Activated CD4-positive, alpha-beta T cell treated with anti-CD3 and anti-CD28 coated beads for 36 hours (primary cell): Measurements from ENCODE around the gene CHMP1A. TPM values are rescaled to one million over a fixed set of nuclear protein-coding genes. Genes with fewer than 3 reads are reported as not detected.

Source experiments
- ATAC-seq: fragments of 200-7000 bp; cut with Tn5 transposase; one replicate; pipeline ENCODE4 v1.10.0; 2021; ENCODE audit warnings: mild to moderate bottlenecking, moderate library complexity
- CTCF ChIA-PET: fragments of 350-600 bp; sonication (Branson Sonifier 250); formaldehyde crosslinking; loops from one replicate; lab custom pipeline; 2021; ENCODE audit warnings: antibody characterized with exemption; lab: Charles Lee
- POLR2A ChIA-PET: fragments of 350-600 bp; sonication (Branson Sonifier 250); formaldehyde crosslinking; loops from one replicate; lab custom pipeline; 2021; ENCODE audit warnings: antibody characterized with exemption, inconsistent platforms; lab: Charles Lee
- DNase-seq: peaks from one replicate; pipeline ENCODE4 v3.0.0-alpha.2; 2020
- H3K27ac Mint-ChIP-seq: one replicate; pipeline ENCODE4 v1.8.0; 2021; ENCODE audit warnings: mixed read lengths
- H3K27me3 Mint-ChIP-seq: one replicate; pipeline ENCODE4 v1.8.0; 2021; ENCODE audit warnings: mixed read lengths
- H3K36me3 Mint-ChIP-seq: one replicate; pipeline ENCODE4 v1.8.0; 2021; ENCODE audit warnings: low read depth, mixed read lengths
- H3K4me1 Mint-ChIP-seq: one replicate; pipeline ENCODE4 v1.8.0; 2021; ENCODE audit warnings: mixed read lengths
- H3K4me3 Mint-ChIP-seq: one replicate; pipeline ENCODE4 v1.8.0; 2021; ENCODE audit warnings: mild to moderate bottlenecking, moderate library complexity, mixed read lengths
- H3K9me3 Mint-ChIP-seq: one replicate; pipeline ENCODE4 v1.8.0; 2021; ENCODE audit warnings: low read depth, mixed read lengths
- intact Hi-C, 2 experiments: fragments of 100-400 bp; cut with DNase I in 1 of 2; cut with micrococcal nuclease in 1 of 2; formaldehyde crosslinking; loops; one replicate each; pipeline versions ENCODE4 v1.14.2 to v1.15.1; 2022 to 2024; cut with DNase I, micrococcal nuclease
- total RNA-seq, 2 experiments: library from RNA; stranded (reverse); gene quantifications; one replicate each; pipeline ENCODE4 v1.2.3, GENCODE V29; 2021

Gene CHMP1A
- total RNA-seq, 2 experiments from 2014 or later = 37.9 to 67.3 TPM

DNA sequence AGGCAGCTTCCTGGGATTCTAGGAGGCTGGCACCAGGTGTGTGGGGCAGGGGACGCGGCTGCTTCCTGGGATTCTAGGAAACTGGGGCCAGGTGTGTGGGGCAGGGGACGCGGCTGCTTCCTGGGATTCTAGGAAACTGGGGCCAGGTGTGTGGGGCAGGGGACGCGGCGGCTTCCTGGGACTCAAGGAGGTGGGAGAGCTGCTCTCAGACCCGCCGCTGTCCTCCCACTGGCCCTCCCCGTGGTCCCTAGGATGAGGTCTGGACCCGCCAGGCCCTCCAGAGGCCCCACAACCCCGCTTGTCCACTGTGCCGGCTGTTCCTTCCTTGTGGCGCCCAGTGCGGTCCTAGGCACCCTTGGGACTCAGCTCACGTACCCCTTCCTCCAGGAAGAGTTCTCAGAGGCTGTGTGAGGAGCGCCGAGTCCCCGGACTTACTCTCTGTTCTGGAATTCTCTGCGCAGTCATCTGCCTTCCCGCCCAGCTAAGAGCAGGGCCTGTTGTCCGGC, 43.5 kb downstream of the CHMP1A start:
- ATAC-seq (no peak), DNase-seq (no peak)
- ChIA-PET CTCF (no interaction called here), POLR2A (no interaction called here)
- no peak overlapping the region for H3K27ac Mint-ChIP-seq
- H3K36me3 Mint-ChIP-seq = no peaks in the 10 kb centered on the region
- H3K9me3 Mint-ChIP-seq = no peaks in the 10 kb centered on the region
- H3K4me3 Mint-ChIP-seq = no peak overlapping the region
- intact Hi-C loops = no loop called here
- no peaks in the 10 kb centered on the region for H3K27me3 Mint-ChIP-seq
- H3K4me1 Mint-ChIP-seq = peaks cover 13% of the 10 kb centered on the region

DNA sequence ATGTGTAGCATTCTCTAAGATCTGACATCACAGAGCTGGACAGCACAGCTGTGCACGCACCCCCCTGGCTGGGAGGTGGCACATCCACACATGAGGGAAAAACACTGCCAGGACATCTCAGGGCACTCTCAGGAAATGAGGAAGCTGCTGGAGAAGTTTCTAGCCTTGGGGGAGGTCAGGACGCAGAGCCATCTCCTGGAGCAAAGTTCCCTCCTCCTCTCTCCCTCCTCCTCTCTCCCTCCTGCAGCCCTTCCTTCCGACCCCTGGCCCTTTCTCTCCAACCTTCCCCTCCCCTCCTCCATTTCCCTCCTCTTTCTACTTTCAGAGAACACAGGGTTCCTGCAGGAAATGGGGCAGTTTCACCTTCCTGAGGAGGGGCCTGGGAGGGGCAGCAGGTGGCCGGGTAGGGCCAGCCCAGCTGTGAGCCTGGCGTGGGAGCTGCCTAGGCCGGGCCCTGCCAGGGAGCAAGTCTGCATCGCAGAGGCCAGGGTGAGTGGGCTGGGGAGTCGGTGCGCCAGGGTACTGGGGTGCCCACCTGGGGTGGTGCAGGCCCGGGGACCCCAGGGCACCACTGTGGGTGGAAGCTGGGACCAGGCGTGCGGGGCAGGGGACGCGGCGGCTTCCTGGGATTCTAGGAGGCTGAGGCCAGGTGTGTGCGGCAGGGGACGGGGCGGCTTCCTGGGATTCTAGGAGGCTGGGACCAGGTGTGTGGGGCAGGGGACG, 44.1 kb downstream of the CHMP1A start, which contains the start of gene DPEP1:
DPEP1 (plus strand) TSS at position 412 of the 723 bp plus-strand sequence. CDS start 16,769 bp downstream, outside the sequence.
- intact Hi-C loops = no loop called here
- Mint-ChIP-seq H3K4me3 (no peak within 1 kb of the TSS), H3K9me3 (no peaks in the 10 kb centered on the region), H3K36me3 (no peaks in the 10 kb centered on the region), H3K27ac (no peak within 1 kb of the TSS), H3K4me1 (peaks cover 13% of the 10 kb centered on the region), H3K27me3 (no peaks in the 10 kb centered on the region)
- ChIA-PET CTCF (no interaction called here), POLR2A (no interaction called here)
- ATAC-seq = no peak
- no peak for DNase-seq

DNA sequence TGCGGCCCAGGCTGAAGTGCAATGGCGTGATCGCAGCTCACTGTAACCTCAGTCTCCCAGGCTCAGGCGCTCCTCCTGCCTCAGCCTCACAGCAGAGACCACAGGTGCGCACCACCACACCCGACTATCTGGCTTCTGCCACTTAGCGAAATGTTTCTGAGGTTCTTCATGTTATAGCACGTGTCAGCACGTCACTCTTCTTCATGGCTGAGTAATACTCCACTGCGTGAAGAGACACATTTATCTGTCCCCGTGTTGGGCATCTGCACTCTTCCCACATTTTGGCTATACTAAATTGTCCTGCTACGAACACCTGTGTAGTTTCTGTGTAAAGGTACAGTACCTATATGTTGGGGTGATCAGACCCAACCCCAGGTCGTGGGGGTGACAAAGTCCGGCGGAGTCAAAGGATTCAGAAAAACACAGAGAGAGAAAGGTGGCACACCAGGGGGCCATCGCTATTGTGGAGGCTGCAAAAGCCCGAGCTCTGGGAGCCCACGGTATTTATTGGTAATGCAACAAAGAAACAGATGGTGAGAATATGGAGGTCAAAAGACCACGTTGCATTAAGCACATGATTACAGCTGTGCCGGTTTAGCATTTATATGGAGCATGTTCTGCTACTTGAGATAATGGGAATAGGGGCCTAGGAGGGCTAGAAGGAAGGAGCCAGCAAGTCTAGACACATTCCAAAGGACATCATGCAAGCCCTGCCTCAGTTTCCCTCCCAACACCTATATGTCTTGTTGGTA, 44.9 kb downstream of the CHMP1A start:
- intact Hi-C loops = no loop called here
- CTCF ChIA-PET = no interaction called here
- no peak overlapping the region for H3K27ac Mint-ChIP-seq
- POLR2A ChIA-PET = no interaction called here
- no peaks in the 10 kb centered on the region for H3K36me3 Mint-ChIP-seq
- DNase-seq (no peak), ATAC-seq (no peak)
- peaks cover 13% of the 10 kb centered on the region for H3K4me1 Mint-ChIP-seq
- H3K4me3 Mint-ChIP-seq = no peak overlapping the region
- no peaks in the 10 kb centered on the region for H3K9me3 Mint-ChIP-seq
- H3K27me3 Mint-ChIP-seq = no peaks in the 10 kb centered on the region

DNA sequence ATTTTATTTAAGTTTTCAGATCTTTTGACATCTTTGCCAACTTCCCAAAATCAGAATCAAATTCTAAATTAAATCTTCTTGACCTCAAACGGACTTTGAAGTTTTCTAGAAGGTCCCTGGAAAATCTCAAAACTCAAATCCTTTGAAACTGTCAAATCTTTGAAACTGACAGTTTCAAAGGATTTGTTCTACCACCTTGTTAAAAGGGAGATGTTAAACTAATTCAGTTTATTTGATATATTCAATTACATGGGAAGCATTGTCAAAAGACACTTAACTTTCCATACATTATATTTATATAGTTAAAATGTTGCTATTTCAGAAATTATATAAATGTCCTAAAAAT, 47.4 kb downstream of the CHMP1A start:
- Mint-ChIP-seq H3K9me3 (no peaks in the 10 kb centered on the region), H3K4me1 (no peaks in the 10 kb centered on the region), H3K36me3 (no peaks in the 10 kb centered on the region), H3K27me3 (no peaks in the 10 kb centered on the region), H3K27ac (no peak overlapping the region), H3K4me3 (no peak overlapping the region)
- DNase-seq (no peak), ATAC-seq (no peak)
- ChIA-PET POLR2A (no interaction called here), CTCF (no interaction called here)
- intact Hi-C loops = no loop called here

DNA sequence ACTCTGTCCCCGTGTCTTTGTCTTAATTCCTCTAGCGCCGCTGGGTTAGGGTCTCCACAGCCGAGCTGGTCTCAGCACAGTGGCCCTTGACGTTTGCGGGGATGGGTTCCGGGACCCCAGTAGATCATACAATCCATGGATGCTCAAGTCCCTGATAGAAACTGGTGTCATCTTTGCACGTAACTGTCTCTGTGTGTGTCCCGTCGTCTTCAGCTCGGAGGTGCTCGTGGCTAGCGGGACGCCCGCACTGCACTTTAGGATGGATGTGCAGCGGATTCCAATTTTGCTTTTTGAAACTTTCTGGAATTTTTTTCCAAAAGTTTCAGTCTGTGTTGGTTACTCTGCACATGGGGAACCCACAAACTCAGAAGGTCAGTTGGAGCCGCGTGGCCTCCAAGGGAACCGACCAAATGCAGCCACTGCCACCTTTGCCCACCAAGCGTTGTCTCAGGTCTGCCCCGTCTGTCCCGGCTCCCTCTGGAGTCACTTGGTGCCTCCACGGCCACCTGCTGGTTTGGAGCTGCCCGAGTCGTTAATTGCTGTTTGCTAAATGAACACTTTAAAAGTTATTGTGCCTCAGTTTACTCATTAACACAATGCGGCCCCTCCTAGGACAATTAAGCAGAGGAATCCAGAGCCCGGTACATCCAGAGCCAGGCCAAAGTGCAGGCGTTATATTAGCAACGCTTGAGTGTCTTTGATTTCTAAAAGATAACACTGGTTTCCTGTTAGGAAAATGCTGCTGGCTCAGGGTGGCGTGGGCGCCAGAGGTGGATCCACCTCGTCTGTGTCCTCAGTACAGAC, 49.4 kb downstream of the CHMP1A start:
- H3K27ac Mint-ChIP-seq = no peak overlapping the region
- ATAC-seq (no peak), DNase-seq (no peak)
- H3K4me3 Mint-ChIP-seq = no peak overlapping the region
- ChIA-PET CTCF (no interaction called here), POLR2A (no interaction called here)
- no peaks in the 10 kb centered on the region for H3K9me3 Mint-ChIP-seq
- peaks cover 1% of the 10 kb centered on the region for H3K4me1 Mint-ChIP-seq
- intact Hi-C loops = no loop called here
- H3K27me3 Mint-ChIP-seq = no peaks in the 10 kb centered on the region
- H3K36me3 Mint-ChIP-seq = no peaks in the 10 kb centered on the region

DNA sequence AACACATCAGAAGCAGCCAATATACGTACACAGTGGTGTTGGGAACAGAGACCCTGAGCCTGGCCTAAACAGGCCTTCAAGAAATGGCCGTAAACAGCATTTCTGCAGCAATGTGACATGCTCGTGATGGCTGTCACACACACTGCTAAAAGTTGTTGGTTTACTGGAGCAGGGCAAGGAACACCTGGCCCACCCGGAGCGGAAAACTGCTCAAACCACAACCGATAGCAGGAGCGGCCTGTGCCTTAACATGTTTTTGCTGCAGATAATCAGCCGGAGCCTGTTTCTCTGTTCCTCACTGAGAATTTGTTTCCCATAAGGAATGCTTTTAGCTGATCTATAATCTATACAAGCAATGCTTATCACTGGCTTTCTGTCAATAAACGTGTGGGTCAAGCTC, 50.1 kb downstream of the CHMP1A start:
- Mint-ChIP-seq H3K27me3 (no peaks in the 10 kb centered on the region), H3K27ac (no peak overlapping the region), H3K4me1 (peaks cover 8% of the 10 kb centered on the region), H3K4me3 (no peak overlapping the region), H3K36me3 (no peaks in the 10 kb centered on the region), H3K9me3 (no peaks in the 10 kb centered on the region)
- ATAC-seq (no peak), DNase-seq (no peak)
- POLR2A ChIA-PET = no interaction called here
- intact Hi-C loops = no loop called here
- CTCF ChIA-PET = interaction anchor here (0.6 kb wide), 1 partner anchor 43 kb away, joined by 3 read pairs; no protein-coding TSS in a partner anchor

DNA sequence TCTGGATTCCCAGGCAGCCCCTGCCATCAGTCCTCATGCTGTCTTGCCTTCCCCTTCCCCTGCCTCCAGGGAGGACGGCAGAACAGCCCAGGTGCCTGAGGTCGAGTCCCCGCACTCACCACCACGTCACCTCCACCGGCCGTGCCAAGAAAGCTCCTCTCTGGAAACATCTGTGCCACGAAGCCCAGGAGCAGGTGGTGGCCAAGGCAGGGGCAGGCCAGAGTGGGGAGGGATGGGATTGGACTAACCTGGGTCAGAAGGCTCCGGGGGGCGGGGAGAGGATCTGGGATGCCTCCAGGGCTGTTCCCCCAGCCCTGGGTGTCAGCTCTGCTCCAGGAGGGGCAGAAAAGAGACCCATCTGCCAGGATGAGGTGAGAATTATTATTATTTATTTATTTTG, 51.5 kb downstream of the CHMP1A start:
- Mint-ChIP-seq H3K4me1 (peaks cover 13% of the 10 kb centered on the region), H3K27ac (no peak overlapping the region), H3K4me3 (no peak overlapping the region), H3K36me3 (no peaks in the 10 kb centered on the region), H3K27me3 (no peaks in the 10 kb centered on the region), H3K9me3 (no peaks in the 10 kb centered on the region)
- ChIA-PET CTCF (interaction anchor here (0.6 kb wide), 1 partner anchor 10 kb away, joined by 3 read pairs; no protein-coding TSS in a partner anchor), POLR2A (no interaction called here)
- ATAC-seq = no peak
- DNase-seq = no peak
- intact Hi-C loops = no loop called here

DNA sequence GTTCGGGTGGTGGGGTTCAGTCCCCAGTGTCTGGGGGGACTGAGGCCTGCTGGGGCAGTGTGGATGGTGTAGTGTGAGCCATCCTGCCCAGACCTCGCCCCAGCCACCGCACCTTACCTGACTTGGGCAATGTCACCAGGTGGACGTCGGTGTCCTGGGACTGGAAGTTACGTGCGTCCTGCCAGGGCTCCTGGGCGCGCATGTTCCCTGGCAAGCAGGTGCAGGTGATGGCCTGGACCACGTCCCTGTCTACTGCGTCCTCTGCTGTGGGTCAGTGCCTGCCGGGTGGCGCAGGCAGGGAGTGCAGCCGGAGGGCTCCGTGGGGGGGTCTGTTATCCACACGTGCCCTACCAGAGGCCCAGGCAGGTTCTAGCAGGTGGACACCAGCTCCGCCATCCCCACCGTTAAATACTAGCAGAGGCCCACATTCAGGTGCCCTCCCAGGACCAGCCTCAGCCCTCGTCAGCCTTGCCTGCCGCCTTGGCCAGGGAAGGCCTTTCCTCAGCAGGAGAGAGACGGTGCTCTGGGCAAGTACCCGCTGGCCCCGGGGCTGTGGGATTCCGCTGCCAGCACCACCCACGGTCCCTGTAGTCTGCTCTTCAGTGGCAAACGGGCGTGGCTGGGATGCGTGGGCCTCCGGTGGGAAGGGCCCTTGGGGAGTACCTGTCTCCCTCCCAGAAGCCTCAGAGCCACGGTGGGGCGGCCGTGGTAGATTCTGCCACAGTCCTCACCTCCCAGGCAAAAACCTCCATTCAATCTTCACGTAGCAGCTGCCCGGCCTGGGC, 52.1 kb downstream of the CHMP1A start:
- Mint-ChIP-seq H3K27ac (no peak overlapping the region), H3K9me3 (no peaks in the 10 kb centered on the region), H3K4me3 (no peak overlapping the region), H3K36me3 (no peaks in the 10 kb centered on the region), H3K4me1 (peaks cover 13% of the 10 kb centered on the region), H3K27me3 (no peaks in the 10 kb centered on the region)
- DNase-seq (no peak), ATAC-seq (no peak)
- ChIA-PET CTCF (interaction anchor here (0.6 kb wide), 1 partner anchor 10 kb away, joined by 3 read pairs; no protein-coding TSS in a partner anchor), POLR2A (no interaction called here)
- intact Hi-C loops = no loop called here

DNA sequence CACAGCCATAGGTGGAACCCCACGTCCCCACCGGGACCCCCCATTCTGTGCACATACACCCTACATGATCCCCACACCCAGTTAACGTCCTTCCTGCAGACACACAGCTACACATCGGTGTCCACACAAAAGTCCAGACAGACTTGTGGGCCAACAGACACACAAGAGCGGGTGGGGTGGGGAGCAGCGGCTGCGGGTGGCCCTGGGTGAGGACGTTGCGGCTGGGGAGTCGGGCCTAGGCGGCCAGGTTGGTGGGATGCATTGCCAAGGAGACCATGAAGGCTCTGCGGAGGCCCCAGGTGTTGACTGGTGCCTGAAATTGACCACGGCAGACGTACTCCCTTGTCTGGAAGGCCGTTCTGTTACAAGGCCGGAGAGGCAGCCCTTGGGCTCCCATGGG, 52.7 kb downstream of the CHMP1A start:
- peaks cover 13% of the 10 kb centered on the region for H3K4me1 Mint-ChIP-seq
- H3K36me3 Mint-ChIP-seq = no peaks in the 10 kb centered on the region
- ATAC-seq (no peak), DNase-seq (no peak)
- H3K4me3 Mint-ChIP-seq = no peak overlapping the region
- no peaks in the 10 kb centered on the region for H3K27me3 Mint-ChIP-seq
- ChIA-PET POLR2A (no interaction called here), CTCF (no interaction called here)
- H3K9me3 Mint-ChIP-seq = no peaks in the 10 kb centered on the region
- intact Hi-C loops = no loop called here
- H3K27ac Mint-ChIP-seq = no peak overlapping the region

DNA sequence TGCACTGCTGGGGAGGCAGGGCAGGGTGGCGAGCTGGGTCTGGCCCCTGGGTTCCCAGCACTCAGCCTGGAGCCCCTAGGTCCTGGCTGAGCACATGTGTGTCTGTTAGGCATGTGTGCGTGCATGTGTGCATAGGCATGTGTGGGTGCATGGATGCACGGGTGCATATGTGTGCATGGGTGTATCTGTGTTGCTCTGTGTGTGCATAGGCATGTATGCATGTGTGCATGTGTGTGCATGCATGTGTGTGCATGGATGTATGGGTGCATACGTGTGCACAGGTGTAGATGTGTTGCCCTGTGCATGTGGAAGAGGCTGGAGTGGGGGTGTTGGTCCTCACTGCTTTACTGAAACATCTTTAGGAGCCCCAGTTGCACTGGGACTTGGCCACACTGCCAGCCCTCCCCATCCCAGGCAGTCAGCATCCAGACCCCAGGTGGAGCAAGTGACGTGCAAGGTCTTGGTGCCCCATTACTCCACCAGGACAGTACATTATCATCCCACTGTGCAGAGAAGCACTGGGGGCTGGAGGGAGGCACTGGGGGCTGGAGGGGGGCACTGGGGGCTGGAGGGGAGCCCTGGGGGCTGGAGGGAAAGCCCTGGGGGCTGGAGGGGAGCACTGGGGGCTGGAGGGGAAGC, 54.4 kb downstream of the CHMP1A start:
- Mint-ChIP-seq H3K27me3 (no peaks in the 10 kb centered on the region), H3K9me3 (no peaks in the 10 kb centered on the region), H3K4me3 (peak overlapping the region; percentile 24), H3K27ac (no peak overlapping the region), H3K36me3 (no peaks in the 10 kb centered on the region), H3K4me1 (peaks cover 16% of the 10 kb centered on the region)
- DNase-seq (no peak), ATAC-seq (no peak)
- POLR2A ChIA-PET = no interaction called here
- CTCF ChIA-PET = interaction anchor here (0.7 to 0.9 kb wide), 3 partner anchors 12 to 31 kb away, joined by 3 to 4 read pairs (median 3); partner anchors contain the start of gene CPNE7
- intact Hi-C loops = no loop called here
